ENCODE data around the gene AGBL4. TPM values are rescaled to one million over a fixed set of nuclear protein-coding genes. Genes with fewer than 3 reads are reported as not detected.
A peak's percentile ranks its signal among the peaks of the same experiment; 100 is the strongest.

AGBL4 gene
- total and polyA plus RNA-seq, 2 of the 13 experiments (the other 11 are each of a cell fraction or from before 2014, with no cell fraction given) = not detected

GRCh38 chr1:48668339-48668738, 1355.4 kb downstream of the AGBL4 start (continued):
- TF ChIP-seq ZNF343 (CRISPR knock-in tag; IDR thresholded peaks at IDR 0.05) = no peak
- TF ChIP-seq ZNF563 (CRISPR knock-in tag; IDR thresholded peaks at IDR 0.05) = no peak
- no peak for TF ChIP-seq ZNF121 (CRISPR knock-in tag; IDR thresholded peaks at IDR 0.05)
- TF ChIP-seq TCF7 (IDR thresholded peaks at IDR 0.05; ENCODE audit: low read depth) = no peak
- TF ChIP-seq CREM (IDR thresholded peaks at IDR 0.05) = no peak
- no peak for TF ChIP-seq CREM (CRISPR knock-in tag; IDR thresholded peaks at IDR 0.05)
- no peak for TF ChIP-seq ZNF790 (CRISPR knock-in tag; IDR thresholded peaks at IDR 0.05; ENCODE audit: borderline replicate concordance)
- TF ChIP-seq ZKSCAN1 (IDR thresholded peaks at IDR 0.05; ENCODE audit: low read length) = no peak
- TF ChIP-seq CHCHD3 (CRISPR knock-in tag; IDR thresholded peaks at IDR 0.05) = no peak
- TF ChIP-seq ARNT (IDR thresholded peaks at IDR 0.05) = no peak

- intact Hi-C loops (cut with micrococcal nuclease; ENCODE audit: unreplicated experiment) (no loop called here), in situ Hi-C loops (cut with HindIII; ENCODE audit: extremely low pct_ligation_motif_present, low pct_unique_long_range_greater_than_20kb) (no loop called here)
- H3K79me2 ChIP-seq (ENCODE audit: insufficient read depth, low read length) = no peaks in the 10 kb centered on the region
- no peak overlapping the region for H3K27ac ChIP-seq (ENCODE audit: extremely low read length, insufficient read depth, low read length)
- ChIA-PET POLR2A (no interaction called here), CTCF (ENCODE audit: low intra/inter-chr PET ratio, low total read pairs) (no interaction called here)
- ATAC-seq (no peak), FAIRE-seq (no peak), DNase-seq (ENCODE audit: low spot score) (no peak)
- peak; percentile 69; the same call in 1 of the 2 replicates for TF ChIP-seq FOXP1 (IDR thresholded peaks at IDR 0.05)
- TF ChIP-seq FOXP1 (CRISPR knock-in tag; IDR thresholded peaks at IDR 0.05) = no peak
- TF ChIP-seq ZNF564 (CRISPR knock-in tag; IDR thresholded peaks at IDR 0.05) = no peak
- no peak overlapping the region for H3K4me2 ChIP-seq (ENCODE audit: low read depth, low read length)
- H2AFZ ChIP-seq (ENCODE audit: low read length) = no peak overlapping the region
- no peak overlapping the region for H3K9ac ChIP-seq (ENCODE audit: insufficient read depth, low read depth, low read length)
- no peak overlapping the region for H3K4me3 ChIP-seq (replicated peaks in 1 of 3; ENCODE audit: insufficient read depth in 1 of 3, low read depth in 2 of 3, low read length in 3 of 3)
- no peaks in the 10 kb centered on the region for H4K20me1 ChIP-seq (ENCODE audit: insufficient read depth, low read length)
- no peaks in the 10 kb centered on the region for H3K9me3 ChIP-seq (ENCODE audit: low read length)
- BruUV-seq (replicated peaks) = no TSS peak
- no peaks in the 10 kb centered on the region for H3K27me3 ChIP-seq (ENCODE audit: control insufficient read depth in 1 of 2, insufficient read depth in 2 of 2, low read length in 2 of 2)
- H3K4me1 ChIP-seq (ENCODE audit: insufficient read depth, low read length) = no peaks in the 10 kb centered on the region
- no peaks in the 10 kb centered on the region for H3K36me3 ChIP-seq (replicated peaks in 1 of 2; ENCODE audit: control insufficient read depth in 1 of 2, insufficient read depth in 2 of 2, low read length in 2 of 2)
- 0% methylated on average over 1 of the region's 1 CpG for WGBS (ENCODE audit: low lambda C conversion rate)
Observed at GRCh38 chr1:48667782-48668181, 1356.0 kb downstream of the AGBL4 start.
